Measurements from ENCODE around the gene CIAPIN1. TPM values are rescaled to one million over a fixed set of nuclear protein-coding genes. Genes with fewer than 3 reads are reported as not detected.

Gene CIAPIN1
- total RNA-seq, 2 experiments from 2014 or later = 27.8 to 28.0 TPM

- intact Hi-C loops (cut with DNase I, micrococcal nuclease) = loop anchor here in 1 of 2 experiments (10.0 kb wide), 1 partner anchor 325 kb away; no protein-coding TSS in a partner anchor
- no peak overlapping the region for H3K27ac ChIP-seq (ENCODE audit: low read depth in 1 of 2, low read length in 2 of 2)
- TF ChIP-seq CTCF (IDR thresholded peaks at IDR 0.05) = no peak
- POLR2A ChIA-PET = no interaction called here
- Mint-ChIP-seq H3K27ac (no peak overlapping the region), H3K4me1 (ENCODE audit: low read depth) (no peaks in the 10 kb centered on the region), H3K9me3 (no peaks in the 10 kb centered on the region), H3K27me3 (no peaks in the 10 kb centered on the region), H3K36me3 (ENCODE audit: low read depth) (no peaks in the 10 kb centered on the region), H3K4me3 (no peak overlapping the region)
- DNase-seq (no peak), ATAC-seq (ENCODE audit: poor library complexity) (no peak)
- H3K4me1 ChIP-seq (ENCODE audit: insufficient read depth, low read length) = no peaks in the 10 kb centered on the region
- H3K4me3 ChIP-seq (ENCODE audit: low read length) = no peak overlapping the region
- CTCF ChIA-PET = no interaction called here
- no peaks in the 10 kb centered on the region for H3K27me3 ChIP-seq (ENCODE audit: control insufficient read depth in 1 of 2, insufficient read depth in 2 of 2, low read length in 2 of 2)
- no peaks in the 10 kb centered on the region for H3K9me3 ChIP-seq (ENCODE audit: control insufficient read depth in 1 of 2, insufficient read depth in 1 of 2, low read length in 2 of 2)
- no peaks in the 10 kb centered on the region for H3K36me3 ChIP-seq (ENCODE audit: insufficient read depth, low read length)
Observed at GRCh38 chr16:57409870-57410587, 37.2 kb downstream of the CIAPIN1 start.

- no peak for TF ChIP-seq CTCF (IDR thresholded peaks at IDR 0.05)
- no peak for DNase-seq
- no peaks in the 10 kb centered on the region for H3K9me3 Mint-ChIP-seq
- H3K36me3 ChIP-seq (ENCODE audit: insufficient read depth, low read length) = no peaks in the 10 kb centered on the region
- ChIA-PET CTCF (interaction anchor here (0.6 kb wide), 1 partner anchor 116 kb away, joined by 3 read pairs; no protein-coding TSS in a partner anchor), POLR2A (no interaction called here)
- no peaks in the 10 kb centered on the region for H3K27me3 Mint-ChIP-seq
- intact Hi-C loops (cut with DNase I, micrococcal nuclease) = no loop called here
- H3K27me3 ChIP-seq (ENCODE audit: control insufficient read depth in 1 of 2, insufficient read depth in 2 of 2, low read length in 2 of 2) = no peaks in the 10 kb centered on the region
- H3K4me3 Mint-ChIP-seq = no peak overlapping the region
- H3K27ac ChIP-seq (ENCODE audit: low read depth in 1 of 2, low read length in 2 of 2) = no peak overlapping the region
- H3K9me3 ChIP-seq (ENCODE audit: control insufficient read depth in 1 of 2, insufficient read depth in 1 of 2, low read length in 2 of 2) = no peaks in the 10 kb centered on the region
- no peaks in the 10 kb centered on the region for H3K4me1 ChIP-seq (ENCODE audit: insufficient read depth, low read length)
- no peaks in the 10 kb centered on the region for H3K36me3 Mint-ChIP-seq (ENCODE audit: low read depth)
- no peak for ATAC-seq (ENCODE audit: poor library complexity)
- H3K27ac Mint-ChIP-seq = no peak overlapping the region
- H3K4me3 ChIP-seq (ENCODE audit: low read length) = no peak overlapping the region
- no peaks in the 10 kb centered on the region for H3K4me1 Mint-ChIP-seq (ENCODE audit: low read depth)
Observed at GRCh38 chr16:57409065-57409464, 38.1 kb downstream of the CIAPIN1 start.

GRCh38 chr16:57407521-57408353 is 39.4 kb downstream of the CIAPIN1 start:
- no peaks in the 10 kb centered on the region for H3K9me3 Mint-ChIP-seq
- no peaks in the 10 kb centered on the region for H3K27me3 ChIP-seq (ENCODE audit: control insufficient read depth in 1 of 2, insufficient read depth in 2 of 2, low read length in 2 of 2)
- H3K4me1 Mint-ChIP-seq (ENCODE audit: low read depth) = no peaks in the 10 kb centered on the region
- no peak overlapping the region for H3K4me3 Mint-ChIP-seq
- no peaks in the 10 kb centered on the region for H3K36me3 Mint-ChIP-seq (ENCODE audit: low read depth)
- H3K27ac ChIP-seq (ENCODE audit: low read depth in 1 of 2, low read length in 2 of 2) = no peak overlapping the region
- no peaks in the 10 kb centered on the region for H3K36me3 ChIP-seq (ENCODE audit: insufficient read depth, low read length)
- CTCF ChIA-PET = interaction anchor here (0.7 kb wide), 1 partner anchor 11 kb away, joined by 3 read pairs; no protein-coding TSS in a partner anchor
- intact Hi-C loops (cut with DNase I, micrococcal nuclease) = no loop called here
- POLR2A ChIA-PET = no interaction called here
- no peak overlapping the region for H3K4me3 ChIP-seq (ENCODE audit: low read length)
- no peaks in the 10 kb centered on the region for H3K4me1 ChIP-seq (ENCODE audit: insufficient read depth, low read length)
- H3K27me3 Mint-ChIP-seq = no peaks in the 10 kb centered on the region
- DNase-seq (no peak), ATAC-seq (ENCODE audit: poor library complexity) (no peak)
- H3K27ac Mint-ChIP-seq = no peak overlapping the region
- no peaks in the 10 kb centered on the region for H3K9me3 ChIP-seq (ENCODE audit: control insufficient read depth in 1 of 2, insufficient read depth in 1 of 2, low read length in 2 of 2)
- no peak for TF ChIP-seq CTCF (IDR thresholded peaks at IDR 0.05)
